GM12864 (cell line): ENCODE results near the gene KCNQ5.

Experiments used
- DNase-seq: peaks from one replicate; pipeline ENCODE4 v3.0.0-alpha.2; 2011; ENCODE audit warnings: low read depth
- H3K4me3 ChIP-seq: 2 replicates; pipeline ENCODE4 v1.5.1; 2011; ENCODE audit warnings: mild to moderate bottlenecking, low read depth, low read length, control low read depth
- TF ChIP-seq, protein P1 (sequence below): IDR thresholded peaks from 2 replicates; pipeline ENCODE4 v1.5.1; 2011; ENCODE audit warnings: low read depth, mild to moderate bottlenecking, moderate library complexity, low read length, control low read depth, inconsistent platforms; ENCODE audit errors: missing control alignments

The KCNQ5 gene

DNA sequence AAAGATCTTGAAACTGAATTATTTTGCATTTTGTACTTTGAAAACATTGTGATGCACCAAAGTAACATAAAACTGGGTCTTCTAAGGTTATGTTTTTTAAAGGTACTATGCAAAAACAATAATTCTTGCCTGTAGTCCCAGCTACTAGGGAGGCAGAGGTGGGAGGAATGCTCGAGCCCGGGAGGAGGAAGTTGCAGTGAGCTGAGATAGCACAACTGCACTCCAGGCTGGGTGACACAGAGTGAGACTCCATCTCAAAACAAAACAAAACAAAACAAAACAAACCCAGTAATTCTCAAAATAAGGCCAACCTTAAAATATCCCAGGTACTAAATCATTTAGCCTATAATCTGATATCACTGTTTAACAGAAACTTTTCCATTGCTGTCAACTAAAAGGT, 333.8 kb downstream of the KCNQ5 start:
- H3K4me3 ChIP-seq, result no peak overlapping the region
- TF ChIP-seq, protein P1, sequence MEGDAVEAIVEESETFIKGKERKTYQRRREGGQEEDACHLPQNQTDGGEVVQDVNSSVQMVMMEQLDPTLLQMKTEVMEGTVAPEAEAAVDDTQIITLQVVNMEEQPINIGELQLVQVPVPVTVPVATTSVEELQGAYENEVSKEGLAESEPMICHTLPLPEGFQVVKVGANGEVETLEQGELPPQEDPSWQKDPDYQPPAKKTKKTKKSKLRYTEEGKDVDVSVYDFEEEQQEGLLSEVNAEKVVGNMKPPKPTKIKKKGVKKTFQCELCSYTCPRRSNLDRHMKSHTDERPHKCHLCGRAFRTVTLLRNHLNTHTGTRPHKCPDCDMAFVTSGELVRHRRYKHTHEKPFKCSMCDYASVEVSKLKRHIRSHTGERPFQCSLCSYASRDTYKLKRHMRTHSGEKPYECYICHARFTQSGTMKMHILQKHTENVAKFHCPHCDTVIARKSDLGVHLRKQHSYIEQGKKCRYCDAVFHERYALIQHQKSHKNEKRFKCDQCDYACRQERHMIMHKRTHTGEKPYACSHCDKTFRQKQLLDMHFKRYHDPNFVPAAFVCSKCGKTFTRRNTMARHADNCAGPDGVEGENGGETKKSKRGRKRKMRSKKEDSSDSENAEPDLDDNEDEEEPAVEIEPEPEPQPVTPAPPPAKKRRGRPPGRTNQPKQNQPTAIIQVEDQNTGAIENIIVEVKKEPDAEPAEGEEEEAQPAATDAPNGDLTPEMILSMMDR, result no peak
- DNase-seq, result no peak

DNA sequence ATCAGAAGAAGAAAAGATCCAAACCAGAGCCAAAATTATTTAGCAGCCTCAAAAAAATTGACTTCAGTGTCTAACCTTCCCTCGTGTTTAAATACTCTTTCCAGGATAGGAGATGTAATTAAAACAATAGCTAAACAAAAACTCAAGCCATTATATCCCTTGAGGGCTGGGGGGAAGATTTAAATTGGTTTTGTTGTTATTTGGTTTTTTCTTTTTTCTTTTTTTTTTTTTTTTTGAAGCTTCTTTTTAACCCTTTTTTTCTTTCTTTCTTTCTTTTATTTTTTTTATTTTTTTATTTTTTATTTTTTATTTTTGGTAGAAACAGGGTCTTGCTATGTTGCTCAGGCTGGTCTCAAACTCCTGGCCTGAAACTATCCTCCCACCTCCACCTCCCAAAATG, 334.4 kb downstream of the KCNQ5 start:
- TF ChIP-seq, protein P1, result no peak
- no peak for DNase-seq
- H3K4me3 ChIP-seq, result no peak overlapping the region

DNA sequence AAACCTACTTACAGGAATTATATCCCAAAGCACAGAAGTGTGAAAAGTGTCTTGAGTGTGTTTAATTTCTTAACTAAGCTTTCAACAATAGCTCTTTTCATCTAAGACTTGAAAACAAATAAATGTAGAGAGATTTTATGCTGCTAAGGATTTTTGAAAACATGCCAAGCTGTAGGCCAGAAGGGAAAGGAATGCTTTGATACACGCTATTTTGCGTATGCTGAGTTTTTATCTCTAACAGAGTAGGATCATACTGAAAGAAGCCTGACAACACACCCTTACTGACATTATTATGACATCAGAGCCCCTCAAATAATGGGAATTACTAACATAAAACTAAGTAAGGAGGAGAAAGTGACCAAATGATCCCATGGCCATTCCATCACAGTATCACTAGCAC, 338.0 kb downstream of the KCNQ5 start:
- TF ChIP-seq, protein P1, result no peak
- no peak for DNase-seq

DNA sequence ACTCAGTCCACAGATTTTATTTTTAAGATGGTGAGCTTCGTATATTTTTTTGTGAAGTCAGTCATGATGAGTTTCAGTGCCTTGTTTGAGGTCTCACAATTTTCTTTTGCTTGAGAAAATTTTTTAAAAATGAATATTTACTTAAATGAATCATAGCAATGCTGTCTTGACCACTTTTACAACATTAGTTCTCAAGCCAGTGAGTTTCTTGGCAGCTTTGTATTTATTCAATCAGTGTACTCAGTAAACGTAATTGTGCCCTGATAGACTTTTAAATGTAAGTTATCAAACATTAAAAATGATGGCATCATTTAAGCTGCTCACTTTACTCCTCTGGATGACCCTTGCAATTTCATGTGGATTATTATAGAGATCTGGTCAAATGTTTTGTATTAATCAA, 342.1 kb downstream of the KCNQ5 start:
- TF ChIP-seq, protein P1, result no peak
- H3K4me3 ChIP-seq, result no peak overlapping the region
- no peak for DNase-seq

More for the DNA sequence above, 338.0 kb downstream of the KCNQ5 start:
- no peak overlapping the region for H3K4me3 ChIP-seq

DNA sequence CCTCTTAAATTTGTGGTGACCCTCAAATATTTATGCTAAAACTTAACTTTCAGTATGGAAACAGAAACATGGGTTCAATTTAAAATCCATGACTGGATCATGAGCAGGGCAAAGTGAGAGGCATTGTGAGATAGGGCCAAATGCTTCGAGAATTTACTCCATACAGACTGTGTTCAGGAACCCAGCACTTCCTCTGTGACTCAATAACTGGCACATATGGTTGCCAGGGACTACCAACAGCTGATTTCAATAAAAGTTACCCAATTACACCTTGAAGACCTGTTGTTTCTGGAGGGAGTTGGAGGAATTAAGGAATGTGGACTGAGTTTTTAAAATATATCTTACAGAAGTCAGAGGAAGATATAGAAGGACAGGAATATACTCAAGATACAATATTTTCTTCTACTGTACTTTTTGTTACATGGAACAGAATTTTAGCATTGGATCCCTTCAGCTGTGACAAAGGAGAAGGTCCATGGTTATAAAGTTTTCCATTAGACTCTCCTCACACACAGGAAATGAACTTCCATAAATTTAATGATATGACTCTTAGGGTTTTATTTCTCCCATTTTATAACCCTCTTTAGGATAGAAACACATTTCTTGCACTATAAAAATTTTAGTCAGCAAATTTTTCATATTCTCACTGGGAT, 344.9 kb downstream of the KCNQ5 start:
- TF ChIP-seq, protein P1, result no peak
- DNase-seq, result no peak
- H3K4me3 ChIP-seq, result no peak overlapping the region

DNA sequence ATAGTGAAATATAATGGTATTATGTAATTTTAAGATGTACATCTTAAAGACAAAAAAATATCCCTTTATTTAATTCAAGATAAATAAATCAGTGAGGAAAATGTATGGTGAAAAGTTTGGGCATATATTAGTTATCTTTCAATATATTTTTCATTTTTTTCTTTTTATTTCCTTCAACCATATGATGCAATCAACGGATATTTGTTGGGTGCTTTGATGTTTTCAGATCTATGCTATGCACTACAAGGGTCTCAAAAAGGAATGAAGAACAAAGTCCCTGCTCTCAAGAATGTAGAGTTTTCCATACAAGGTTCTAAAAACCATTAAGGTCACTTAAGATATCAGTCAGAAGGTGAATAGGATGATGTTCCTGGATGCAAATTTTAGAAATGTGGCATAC, 345.5 kb downstream of the KCNQ5 start:
- DNase-seq, result no peak
- TF ChIP-seq, protein P1, result no peak
- no peak overlapping the region for H3K4me3 ChIP-seq

DNA sequence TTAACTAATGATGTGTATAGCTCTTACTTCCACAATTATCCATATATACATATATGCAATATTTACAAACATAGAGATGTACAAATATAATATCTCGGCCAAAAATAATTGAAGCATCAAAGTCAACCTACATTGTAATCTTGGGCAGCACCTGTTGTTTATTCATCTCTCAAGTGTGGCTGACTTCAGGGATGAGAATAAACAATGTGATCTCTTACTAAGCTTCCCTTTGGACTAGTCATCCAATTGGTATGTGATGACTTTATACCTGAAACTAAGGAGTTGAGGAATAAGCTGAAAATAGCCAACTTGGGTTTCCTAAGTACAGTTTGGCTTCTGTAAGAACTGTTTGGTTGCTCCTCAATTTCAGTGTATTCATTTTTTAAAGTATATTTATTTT, 346.8 kb downstream of the KCNQ5 start:
- no peak for DNase-seq
- no peak overlapping the region for H3K4me3 ChIP-seq
- TF ChIP-seq, protein P1, result no peak
